ENCODE results near the gene SRGAP3. TPM values are rescaled to one million over a fixed set of nuclear protein-coding genes. Genes with fewer than 3 reads are reported as not detected.

The SRGAP3 gene
- total and polyA plus RNA-seq, 10 of the 15 experiments (the other 5 are each of a cell fraction or from before 2014, with no cell fraction given): 0.32 to 1.7 (median 0.99) TPM

DNA sequence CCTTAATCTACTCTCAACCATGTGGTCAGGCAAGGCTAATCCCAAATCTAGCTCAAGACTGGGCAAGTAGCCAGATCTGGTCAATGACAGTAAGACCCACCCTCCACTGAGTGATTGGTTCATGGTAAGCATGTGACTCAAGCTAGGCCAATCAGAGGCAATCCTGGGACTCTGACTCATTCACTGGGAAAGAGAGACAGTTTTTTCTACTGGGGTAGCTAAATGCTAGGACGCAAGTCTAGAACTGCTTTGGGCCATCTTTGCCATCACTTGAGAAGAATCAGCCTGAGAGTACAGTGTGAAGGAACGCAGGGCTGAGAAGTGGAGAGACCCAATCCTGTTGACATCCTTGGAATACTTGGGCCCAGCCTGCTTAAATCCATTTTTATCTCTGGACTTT lies 276.8 kb downstream of the SRGAP3 start:
- SMC1A ChIA-PET (ENCODE audit: uncharacterized antibody, unreplicated experiment): interaction anchor here (1.3 to 3.6 kb wide), 4 partner anchors 13 to 391 kb away, joined by 3 to 25 read pairs (median 4); no protein-coding TSS in a partner anchor
- H3K79me2 ChIP-seq (ENCODE audit: control insufficient read depth, insufficient read depth, low read length): no peaks in the 10 kb centered on the region
- BruUV-seq (replicated peaks): no TSS peak
- 83% methylated on average over 2 of the region's 2 CpGs for WGBS (ENCODE audit: insufficient coverage, insufficient replicate concordance, low lambda C conversion rate, missing lambda C conversion rate)
- ATAC-seq (peak; percentile 78), DNase-seq (ENCODE audit: low read depth, low spot score) (no peak), FAIRE-seq (no peak)
- no peaks in the 10 kb centered on the region for H3K9me3 ChIP-seq (replicated peaks; ENCODE audit: control insufficient read depth, insufficient read depth, low read length)
- H3K36me3 ChIP-seq (ENCODE audit: control insufficient read depth in 2 of 2, insufficient read depth in 2 of 2, low read length in 1 of 2): no peaks in the 10 kb centered on the region
- TF ChIP-seq, protein P1, sequence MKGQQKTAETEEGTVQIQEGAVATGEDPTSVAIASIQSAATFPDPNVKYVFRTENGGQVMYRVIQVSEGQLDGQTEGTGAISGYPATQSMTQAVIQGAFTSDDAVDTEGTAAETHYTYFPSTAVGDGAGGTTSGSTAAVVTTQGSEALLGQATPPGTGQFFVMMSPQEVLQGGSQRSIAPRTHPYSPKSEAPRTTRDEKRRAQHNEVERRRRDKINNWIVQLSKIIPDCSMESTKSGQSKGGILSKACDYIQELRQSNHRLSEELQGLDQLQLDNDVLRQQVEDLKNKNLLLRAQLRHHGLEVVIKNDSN (IDR thresholded peaks at IDR 0.05; ENCODE audit: borderline replicate concordance, extremely low read length, insufficient read depth, low read depth, low read length): peak; percentile 49
- TF ChIP-seq NFYB (IDR thresholded peaks at IDR 0.05; ENCODE audit: insufficient read depth, low read depth, low read length) (peak; percentile 91), RBBP5 (conservative IDR thresholded peaks at IDR 0.05) (no peak)
- POLR2A ChIA-PET: no interaction called here
- H3K27ac ChIP-seq (ENCODE audit: control insufficient read depth, insufficient read depth): no peak overlapping the region
- no peak overlapping the region for H2AFZ ChIP-seq (ENCODE audit: control insufficient read depth, low read depth, low read length)
- in situ Hi-C loops (cut with MboI): loop anchor here (5.0 kb wide), 2 partner anchors 95 to 330 kb away; no protein-coding TSS in a partner anchor
- no peaks in the 10 kb centered on the region; a peak in 1 of 4 replicates for H3K27me3 ChIP-seq (replicated peaks in 1 of 2; ENCODE audit: control insufficient read depth in 2 of 2, insufficient read depth in 2 of 2, low read length in 1 of 2)
- CTCF ChIA-PET: interaction anchor here (1.0 to 7.6 kb wide), 16 partner anchors 8 to 349 kb away, joined by 3 to 55 read pairs (median 4); partner anchors contain the start of gene OXTR
- no peak overlapping the region for H3K4me2 ChIP-seq (ENCODE audit: control insufficient read depth, insufficient read depth)
- H3K4me1 ChIP-seq (ENCODE audit: control insufficient read depth, insufficient read depth, low read length): no peaks in the 10 kb centered on the region
- RAD21 ChIA-PET (ENCODE audit: unreplicated experiment): interaction anchor here (1.2 to 2.3 kb wide), 4 partner anchors 86 to 332 kb away, joined by 3 to 11 read pairs (median 4); no protein-coding TSS in a partner anchor
- no peak overlapping the region for H3K4me3 ChIP-seq
- no peak overlapping the region for H3K9ac ChIP-seq (ENCODE audit: control insufficient read depth, insufficient read depth, low read length)
- H4K20me1 ChIP-seq (ENCODE audit: control insufficient read depth, insufficient read depth): no peaks in the 10 kb centered on the region
- intact Hi-C loops (cut with micrococcal nuclease; ENCODE audit: unreplicated experiment): loop anchor here (10.0 kb wide), 1 partner anchor 532 kb away; no protein-coding TSS in a partner anchor

DNA sequence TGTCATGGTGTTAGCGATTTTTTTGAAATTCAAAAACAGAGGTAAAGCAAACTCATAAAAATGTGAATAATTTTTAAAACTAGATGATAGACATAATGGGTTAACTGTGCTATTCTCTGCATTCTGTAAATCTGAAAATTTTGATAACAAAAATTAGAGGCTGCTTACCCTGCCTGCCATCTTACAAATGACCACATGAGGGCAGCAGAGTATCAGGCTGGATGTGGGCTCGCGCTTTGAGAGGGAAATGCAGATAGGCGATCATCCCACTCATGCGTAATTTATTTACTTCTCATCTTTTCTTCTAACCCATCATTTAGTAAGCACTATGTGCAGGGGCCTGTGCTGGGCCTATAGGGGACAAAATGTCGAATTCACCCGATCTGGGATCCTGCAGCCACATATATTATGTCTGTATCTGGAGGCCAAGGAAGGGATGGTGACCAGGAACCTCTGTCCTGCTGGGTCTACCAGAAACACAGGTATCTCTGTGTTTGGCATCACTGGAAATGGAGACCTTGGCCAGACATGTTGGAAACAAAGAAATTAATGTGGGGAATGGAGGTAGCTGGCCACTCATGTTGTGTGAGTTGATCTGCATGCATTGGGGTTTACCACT lies 278.4 kb downstream of the SRGAP3 start:
- Histone ChIP-seq H3K9me3 (replicated peaks; ENCODE audit: control insufficient read depth, insufficient read depth, low read length) (no peaks in the 10 kb centered on the region), H3K27me3 (replicated peaks in 1 of 2; ENCODE audit: control insufficient read depth in 2 of 2, insufficient read depth in 2 of 2, low read length in 1 of 2) (no peaks in the 10 kb centered on the region), H3K27ac (ENCODE audit: control insufficient read depth, insufficient read depth) (no peak overlapping the region), H3K4me2 (ENCODE audit: control insufficient read depth, insufficient read depth) (no peak overlapping the region), H3K79me2 (ENCODE audit: control insufficient read depth, insufficient read depth, low read length) (no peaks in the 10 kb centered on the region), H3K4me3 (no peak overlapping the region), H2AFZ (ENCODE audit: control insufficient read depth, low read depth, low read length) (no peak overlapping the region), H3K36me3 (ENCODE audit: control insufficient read depth in 2 of 2, insufficient read depth in 2 of 2, low read length in 1 of 2) (no peaks in the 10 kb centered on the region), H3K4me1 (ENCODE audit: control insufficient read depth, insufficient read depth, low read length) (no peaks in the 10 kb centered on the region), H3K9ac (ENCODE audit: control insufficient read depth, insufficient read depth, low read length) (no peak overlapping the region), H4K20me1 (ENCODE audit: control insufficient read depth, insufficient read depth) (no peaks in the 10 kb centered on the region)
- intact Hi-C loops (cut with micrococcal nuclease; ENCODE audit: unreplicated experiment): loop anchor here (1.0 to 10.0 kb wide), 3 partner anchors 96 to 534 kb away; no protein-coding TSS in a partner anchor
- FAIRE-seq (peak; percentile 96), ATAC-seq (peak; percentile 84), DNase-seq (ENCODE audit: low read depth, low spot score) (no peak)
- POLR2A ChIA-PET: no interaction called here
- in situ Hi-C loops (cut with MboI): loop anchor here (5.0 kb wide), 2 partner anchors 96 to 331 kb away; no protein-coding TSS in a partner anchor
- CTCF ChIA-PET: interaction anchor here (0.8 to 7.6 kb wide), 12 partner anchors 10 to 392 kb away, joined by 3 to 55 read pairs (median 5); partner anchors contain the start of genes OXTR and THUMPD3
- SMC1A ChIA-PET (ENCODE audit: uncharacterized antibody, unreplicated experiment): interaction anchor here (0.6 to 3.6 kb wide), 6 partner anchors 11 to 667 kb away, joined by 3 to 25 read pairs (median 4); no protein-coding TSS in a partner anchor
- RAD21 ChIA-PET (ENCODE audit: unreplicated experiment): interaction anchor here (1.2 to 2.3 kb wide), 3 partner anchors 96 to 331 kb away, joined by 3 to 11 read pairs (median 3); no protein-coding TSS in a partner anchor
- TF ChIP-seq HCFC1 (IDR thresholded peaks at IDR 0.05; ENCODE audit: low read length) (no peak), RAD21 (IDR thresholded peaks at IDR 0.05; ENCODE audit: insufficient read depth, low read depth, low read length) (peak; percentile 97), RB1 (IDR thresholded peaks at IDR 0.05; ENCODE audit: borderline replicate concordance) (peak; percentile 75; the same call in 1 of the 2 replicates), SMC3 (IDR thresholded peaks at IDR 0.05; ENCODE audit: borderline replicate concordance, low read length) (peak; percentile 95), FOS (IDR thresholded peaks at IDR 0.05; ENCODE audit: borderline replicate concordance, extremely low read depth, insufficient read length) (no peak), CTCF (IDR thresholded peaks at IDR 0.05 in 2 of 3, conservative IDR thresholded peaks at IDR 0.05 in 1 of 3; ENCODE audit: control insufficient read depth in 2 of 3, extremely low read depth in 1 of 3, insufficient read depth in 1 of 3, low read depth in 3 of 3, low read length in 3 of 3) (peak; percentile 91 to 96 (median 92)), YY1 (IDR thresholded peaks at IDR 0.05; ENCODE audit: low read depth, low read length) (0 out of 2 replicates have a peak, but pooled peaks have one; percentile 37), POU2F2 (IDR thresholded peaks at IDR 0.05; ENCODE audit: borderline replicate concordance, low read depth, low read length) (0 out of 3 replicates have a peak, but pooled peaks have one; percentile 16), KLF5 (IDR thresholded peaks at IDR 0.05; ENCODE audit: partially characterized antibody) (no peak)
- WGBS (ENCODE audit: insufficient coverage, insufficient replicate concordance, low lambda C conversion rate, missing lambda C conversion rate): 3% methylated on average over 7 of the region's 7 CpGs
- no TSS peak for BruUV-seq (replicated peaks)
